Thoracic aorta endothelial cell (primary cell): Measurements from ENCODE around the gene ZNF280B. TPM values are rescaled to one million over a fixed set of nuclear protein-coding genes. Genes with fewer than 3 reads are reported as not detected.

Source experiments
- total RNA-seq: library from RNA; depleted of rRNA; stranded (reverse); fragments of >200 nt; gene quantifications from 2 replicates; pipeline ENCODE4 v1.2.3, GENCODE V29; 2012

ZNF280B gene
- total RNA-seq = 2.0 and 2.2 TPM in 2 replicates

GRCh38 chr22:22508274-22509176 is at the start of gene ZNF280B:
Gene ZNF280B (minus strand): TSS chr22:22508742. CDS start chr22:22489398, 19,344 bp downstream.

GRCh38 chr22:22520020-22520656 is 11.6 kb upstream of the ZNF280B start, which contains the start of gene ZNF280A:
Gene ZNF280A (minus strand): TSS chr22:22520270. CDS start chr22:22515630, 4,640 bp downstream.

Other genes starting within 250 kb of the ZNF280B start
- gene ZNF280A, start 11.5 kb upstream of the ZNF280B start, total RNA-seq = under 0.01 TPM in 1 of 2 replicates, not detected in the other
- gene PRAME, start 50.5 kb upstream of the ZNF280B start, total RNA-seq = not detected in 2 replicates
- not detected in 2 replicates for gene GGTLC2, start 135.9 kb upstream of the ZNF280B start, total RNA-seq